Measurements from ENCODE around the gene ORC3. TPM values are rescaled to one million over a fixed set of nuclear protein-coding genes. Genes with fewer than 3 reads are reported as not detected.

The ORC3 gene
- total RNA-seq, 1 donor from 2014 or later = 20.1 TPM

GRCh38 chr6:87558446-87558845 lies 31.5 kb upstream of the ORC3 start:
- Mint-ChIP-seq H3K4me3 (ENCODE audit: unreplicated experiment) (no peak overlapping the region), H3K27ac (ENCODE audit: unreplicated experiment) (no peak overlapping the region), H3K9me3 (ENCODE audit: unreplicated experiment) (peaks cover 3% of the 10 kb centered on the region), H3K36me3 (ENCODE audit: unreplicated experiment) (no peaks in the 10 kb centered on the region), H3K4me1 (ENCODE audit: low read depth, unreplicated experiment) (no peaks in the 10 kb centered on the region), H3K27me3 (ENCODE audit: unreplicated experiment) (no peaks in the 10 kb centered on the region)
- DNase-seq = no peak
- no peak for TF ChIP-seq CTCF (IDR thresholded peaks at IDR 0.05; ENCODE audit: partially characterized antibody, unreplicated experiment)

GRCh38 chr6:87561017-87561416 lies 28.9 kb upstream of the ORC3 start:
- DNase-seq = no peak
- Mint-ChIP-seq H3K27ac (ENCODE audit: unreplicated experiment) (no peak overlapping the region), H3K4me3 (ENCODE audit: unreplicated experiment) (no peak overlapping the region), H3K9me3 (ENCODE audit: unreplicated experiment) (peaks cover 3% of the 10 kb centered on the region), H3K4me1 (ENCODE audit: low read depth, unreplicated experiment) (no peaks in the 10 kb centered on the region), H3K36me3 (ENCODE audit: unreplicated experiment) (no peaks in the 10 kb centered on the region), H3K27me3 (ENCODE audit: unreplicated experiment) (no peaks in the 10 kb centered on the region)
- TF ChIP-seq CTCF (IDR thresholded peaks at IDR 0.05; ENCODE audit: partially characterized antibody, unreplicated experiment) = no peak

- Mint-ChIP-seq H3K36me3 (ENCODE audit: unreplicated experiment) (no peaks in the 10 kb centered on the region), H3K4me3 (ENCODE audit: unreplicated experiment) (no peak overlapping the region), H3K4me1 (ENCODE audit: low read depth, unreplicated experiment) (no peaks in the 10 kb centered on the region), H3K9me3 (ENCODE audit: unreplicated experiment) (no peaks in the 10 kb centered on the region), H3K27me3 (ENCODE audit: unreplicated experiment) (peaks cover 4% of the 10 kb centered on the region), H3K27ac (ENCODE audit: unreplicated experiment) (no peak overlapping the region)
- no peak for TF ChIP-seq CTCF (IDR thresholded peaks at IDR 0.05; ENCODE audit: partially characterized antibody, unreplicated experiment)
- DNase-seq = no peak
These were observed 17.9 kb upstream of the ORC3 start for GRCh38 chr6:87572021-87572420.

GRCh38 chr6:87572883-87573282 lies 17.1 kb upstream of the ORC3 start:
- no peaks in the 10 kb centered on the region for H3K4me1 Mint-ChIP-seq (ENCODE audit: low read depth, unreplicated experiment)
- TF ChIP-seq CTCF (IDR thresholded peaks at IDR 0.05; ENCODE audit: partially characterized antibody, unreplicated experiment) = no peak
- peaks cover 4% of the 10 kb centered on the region for H3K27me3 Mint-ChIP-seq (ENCODE audit: unreplicated experiment)
- no peaks in the 10 kb centered on the region for H3K36me3 Mint-ChIP-seq (ENCODE audit: unreplicated experiment)
- H3K27ac Mint-ChIP-seq (ENCODE audit: unreplicated experiment) = no peak overlapping the region
- no peak for DNase-seq
- no peaks in the 10 kb centered on the region for H3K9me3 Mint-ChIP-seq (ENCODE audit: unreplicated experiment)
- no peak overlapping the region for H3K4me3 Mint-ChIP-seq (ENCODE audit: unreplicated experiment)

GRCh38 chr6:87573307-87574024 lies 16.5 kb upstream of the ORC3 start:
- no peaks in the 10 kb centered on the region for H3K36me3 Mint-ChIP-seq (ENCODE audit: unreplicated experiment)
- H3K27ac Mint-ChIP-seq (ENCODE audit: unreplicated experiment) = no peak overlapping the region
- TF ChIP-seq CTCF (IDR thresholded peaks at IDR 0.05; ENCODE audit: partially characterized antibody, unreplicated experiment) = no peak
- no peaks in the 10 kb centered on the region for H3K4me1 Mint-ChIP-seq (ENCODE audit: low read depth, unreplicated experiment)
- no peaks in the 10 kb centered on the region for H3K9me3 Mint-ChIP-seq (ENCODE audit: unreplicated experiment)
- no peak for DNase-seq
- peaks cover 4% of the 10 kb centered on the region for H3K27me3 Mint-ChIP-seq (ENCODE audit: unreplicated experiment)
- H3K4me3 Mint-ChIP-seq (ENCODE audit: unreplicated experiment) = no peak overlapping the region
